ENCODE data around the gene INHA.

- TF ChIP-seq PKNOX1 (IDR thresholded peaks at IDR 0.05) (no peak), ELF4 (IDR thresholded peaks at IDR 0.05) (no peak), FOXM1 (IDR thresholded peaks at IDR 0.05; ENCODE audit: borderline replicate concordance) (no peak), ZNF384 (IDR thresholded peaks at IDR 0.05) (no peak), L3MBTL2 (conservative IDR thresholded peaks at IDR 0.05) (no peak), SUZ12 (IDR thresholded peaks at IDR 0.05) (no peak), BHLHE40 (IDR thresholded peaks at IDR 0.05; ENCODE audit: borderline replicate concordance) (no peak), FOXA1 (IDR thresholded peaks at IDR 0.05) (no peak)
Observed at GRCh38 chr2:219592736-219593135, 20.6 kb downstream of the INHA start.
